Adrenal gland (tissue), 5 donors: ENCODE measurements around the gene PTPRE.

Source experiments
- CTCF ChIP-seq, 6 experiments: fragments of 450-650 bp in 4 of 6; fragments of 200-600 bp in 2 of 6; sonication (generic) in 1 of 6; IDR thresholded peaks; 1 replicate in 5 of 6; 2 replicates in 1 of 6; pipeline versions ENCODE4 v1.5.1 to v1.8.0; 2016 to 2021; ENCODE audit warnings: antibody characterized with exemption in 6 of 6, mild to moderate bottlenecking in 2 of 6, moderate library complexity in 1 of 6
- POLR2A ChIP-seq, 2 donors: fragments of 450-650 bp; IDR thresholded peaks; one replicate each; pipeline ENCODE4 v1.6.1; 2017; ENCODE audit warnings: antibody characterized with exemption in 2 of 2, mild to moderate bottlenecking in 2 of 2, moderate library complexity in 1 of 2
- donor health status: DM: no; HTN: no; CAD: no.

- no peak for TF ChIP-seq POLR2A (IDR thresholded peaks at IDR 0.05)
- no peak for TF ChIP-seq CTCF (IDR thresholded peaks at IDR 0.05)
These were observed 120.4 kb downstream of the PTPRE start for GRCh38 chr10:128027306-128027705.
